Central memory CD8-positive, alpha-beta T cell (primary cell): ENCODE data around the gene NR5A2.
"Not testable (repeated sequence)": the region's sequence is repeated elsewhere in the genome, so short reads cannot be mapped to it uniquely, and the experiment has no call there.

Source experiments
- ATAC-seq: fragments of 150-1000 bp; cut with Tn5 transposase; replicated peaks from 2 replicates; pipeline ENCODE4 v1.10.0; 2022; ENCODE audit warnings: mild to moderate bottlenecking, moderate FRiP score, moderate number of reproducible peaks; ENCODE audit not compliant: poor library complexity, severe bottlenecking; ENCODE audit errors: extremely low read depth
- DNase-seq, 2 donors: peaks; one replicate each; pipeline ENCODE4 v3.0.0; 2021; ENCODE audit warnings: low spot score in 2 of 2
- H3K27ac Mint-ChIP-seq: one replicate; pipeline ENCODE4 v1.8.0; 2022; ENCODE audit warnings: low read depth, mild to moderate bottlenecking, moderate library complexity, mixed read lengths
- H3K27me3 Mint-ChIP-seq: one replicate; pipeline ENCODE4 v1.8.0; 2022; ENCODE audit warnings: mixed read lengths
- H3K36me3 Mint-ChIP-seq: one replicate; pipeline ENCODE4 v1.8.0; 2022; ENCODE audit warnings: mild to moderate bottlenecking, moderate library complexity, mixed read lengths; ENCODE audit not compliant: insufficient read depth
- H3K4me1 Mint-ChIP-seq: one replicate; pipeline ENCODE4 v1.8.0; 2022; ENCODE audit warnings: mixed read lengths
- H3K4me3 Mint-ChIP-seq: one replicate; pipeline ENCODE4 v1.8.0; 2022; ENCODE audit warnings: mild to moderate bottlenecking, moderate library complexity, mixed read lengths
- H3K9me3 Mint-ChIP-seq: one replicate; pipeline ENCODE4 v1.8.0; 2022; ENCODE audit warnings: mixed read lengths

NR5A2 gene

GRCh38 chr1:200173097-200173618 is 145.6 kb downstream of the NR5A2 start:
- H3K27ac Mint-ChIP-seq = no peak overlapping the region
- H3K9me3 Mint-ChIP-seq = no peaks in the 10 kb centered on the region
- H3K4me3 Mint-ChIP-seq = no peak overlapping the region
- peaks cover 9% of the 10 kb centered on the region for H3K27me3 Mint-ChIP-seq
- no peak for ATAC-seq
- H3K36me3 Mint-ChIP-seq = peaks cover 2% of the 10 kb centered on the region
- no peak for DNase-seq
- no peaks in the 10 kb centered on the region for H3K4me1 Mint-ChIP-seq

GRCh38 chr1:200174525-200175295 is 147.2 kb downstream of the NR5A2 start:
- ATAC-seq = no peak

GRCh38 chr1:200176181-200176580 is 148.7 kb downstream of the NR5A2 start:
- Mint-ChIP-seq H3K36me3 (peaks cover 2% of the 10 kb centered on the region), H3K27me3 (peaks cover 19% of the 10 kb centered on the region), H3K27ac (no peak overlapping the region), H3K9me3 (no peaks in the 10 kb centered on the region), H3K4me1 (no peaks in the 10 kb centered on the region), H3K4me3 (no peak overlapping the region)
- ATAC-seq = no peak
- DNase-seq = no peak

More at GRCh38 chr1:200174525-200175295, 147.2 kb downstream of the NR5A2 start:
- Mint-ChIP-seq H3K36me3 (peaks cover 2% of the 10 kb centered on the region), H3K27ac (no peak overlapping the region), H3K4me1 (no peaks in the 10 kb centered on the region), H3K9me3 (no peaks in the 10 kb centered on the region), H3K4me3 (no peak overlapping the region), H3K27me3 (peaks cover 13% of the 10 kb centered on the region)
- no peak for DNase-seq

- H3K27me3 Mint-ChIP-seq = peaks cover 19% of the 10 kb centered on the region
- peaks cover 2% of the 10 kb centered on the region for H3K36me3 Mint-ChIP-seq
- no peak overlapping the region for H3K27ac Mint-ChIP-seq
- ATAC-seq = no peak
- H3K4me1 Mint-ChIP-seq = no peaks in the 10 kb centered on the region
- no peak for DNase-seq
- H3K4me3 Mint-ChIP-seq = no peak overlapping the region
- no peaks in the 10 kb centered on the region for H3K9me3 Mint-ChIP-seq
These were observed 149.3 kb downstream of the NR5A2 start for GRCh38 chr1:200176798-200177197.

- H3K9me3 Mint-ChIP-seq = no peaks in the 10 kb centered on the region
- no peak for DNase-seq
- ATAC-seq = no peak
- no peak overlapping the region for H3K4me3 Mint-ChIP-seq
- H3K27me3 Mint-ChIP-seq = peaks cover 29% of the 10 kb centered on the region
- no peak overlapping the region for H3K27ac Mint-ChIP-seq
- H3K4me1 Mint-ChIP-seq = no peaks in the 10 kb centered on the region
- H3K36me3 Mint-ChIP-seq = peaks cover 2% of the 10 kb centered on the region
These were observed 150.8 kb downstream of the NR5A2 start for GRCh38 chr1:200178340-200178739.

- no peak for DNase-seq
- Mint-ChIP-seq H3K27ac (no peak overlapping the region), H3K36me3 (no peaks in the 10 kb centered on the region), H3K9me3 (no peaks in the 10 kb centered on the region), H3K4me1 (no peaks in the 10 kb centered on the region), H3K4me3 (no peak overlapping the region), H3K27me3 (peaks cover 30% of the 10 kb centered on the region)
- ATAC-seq = no peak
These were observed 151.7 kb downstream of the NR5A2 start for GRCh38 chr1:200179126-200179780.

GRCh38 chr1:200179781-200180160 is 152.3 kb downstream of the NR5A2 start:
- Mint-ChIP-seq H3K36me3 (no peaks in the 10 kb centered on the region), H3K27me3 (peaks cover 35% of the 10 kb centered on the region), H3K27ac (no peak overlapping the region), H3K9me3 (no peaks in the 10 kb centered on the region), H3K4me1 (no peaks in the 10 kb centered on the region), H3K4me3 (no peak overlapping the region)
- ATAC-seq (no peak), DNase-seq (no peak)

GRCh38 chr1:200180821-200181220 is 153.3 kb downstream of the NR5A2 start:
- DNase-seq (no peak), ATAC-seq (no peak)
- no peaks in the 10 kb centered on the region for H3K36me3 Mint-ChIP-seq
- H3K9me3 Mint-ChIP-seq = no peaks in the 10 kb centered on the region
- no peak overlapping the region for H3K27ac Mint-ChIP-seq
- no peak overlapping the region for H3K4me3 Mint-ChIP-seq
- no peaks in the 10 kb centered on the region for H3K4me1 Mint-ChIP-seq
- peaks cover 43% of the 10 kb centered on the region for H3K27me3 Mint-ChIP-seq

GRCh38 chr1:200181861-200182260 is 154.4 kb downstream of the NR5A2 start:
- ATAC-seq (no peak), DNase-seq (no peak)
- Mint-ChIP-seq H3K27ac (no peak overlapping the region), H3K36me3 (no peaks in the 10 kb centered on the region), H3K4me3 (no peak overlapping the region), H3K27me3 (peaks cover 43% of the 10 kb centered on the region), H3K4me1 (no peaks in the 10 kb centered on the region), H3K9me3 (no peaks in the 10 kb centered on the region)

GRCh38 chr1:200182701-200183100 is 155.2 kb downstream of the NR5A2 start:
- H3K4me3 Mint-ChIP-seq = no peak overlapping the region
- DNase-seq (no peak), ATAC-seq (no peak)
- H3K27me3 Mint-ChIP-seq = peaks cover 43% of the 10 kb centered on the region
- no peaks in the 10 kb centered on the region for H3K4me1 Mint-ChIP-seq
- no peaks in the 10 kb centered on the region for H3K9me3 Mint-ChIP-seq
- no peak overlapping the region for H3K27ac Mint-ChIP-seq
- no peaks in the 10 kb centered on the region for H3K36me3 Mint-ChIP-seq

GRCh38 chr1:200183637-200184036 is 156.1 kb downstream of the NR5A2 start:
- Mint-ChIP-seq H3K27ac (no peak overlapping the region), H3K4me3 (no peak overlapping the region), H3K9me3 (no peaks in the 10 kb centered on the region), H3K36me3 (no peaks in the 10 kb centered on the region), H3K27me3 (peaks cover 43% of the 10 kb centered on the region), H3K4me1 (no peaks in the 10 kb centered on the region)
- ATAC-seq (no peak), DNase-seq (no peak)

GRCh38 chr1:200184196-200184595 is 156.7 kb downstream of the NR5A2 start:
- Mint-ChIP-seq H3K36me3 (no peaks in the 10 kb centered on the region), H3K9me3 (no peaks in the 10 kb centered on the region), H3K27me3 (peaks cover 43% of the 10 kb centered on the region), H3K27ac (no peak overlapping the region), H3K4me3 (no peak overlapping the region), H3K4me1 (no peaks in the 10 kb centered on the region)
- DNase-seq (no peak), ATAC-seq (no peak)

- H3K4me3 Mint-ChIP-seq, DNase-seq, H3K9me3 Mint-ChIP-seq, H3K4me1 Mint-ChIP-seq, H3K36me3 Mint-ChIP-seq, ATAC-seq, H3K27ac Mint-ChIP-seq: not testable (repeated sequence)
- H3K27me3 Mint-ChIP-seq = peaks cover 35% of the 10 kb centered on the region
These were observed 157.7 kb downstream of the NR5A2 start for GRCh38 chr1:200185191-200185590.
